Activated CD8-positive, alpha-beta T cell treated with anti-CD3 and anti-CD28 coated beads for 36 hours (primary cell): ENCODE measurements around the gene PDSS2. TPM values are rescaled to one million over a fixed set of nuclear protein-coding genes. Genes with fewer than 3 reads are reported as not detected.
"Not testable (repeated sequence)": the region's sequence is repeated elsewhere in the genome, so short reads cannot be mapped to it uniquely, and the experiment has no call there.

ENCODE experiments used
- ATAC-seq: fragments of 200-7000 bp; cut with Tn5 transposase; one replicate; pipeline ENCODE4 v1.10.0; 2021; ENCODE audit warnings: mild to moderate bottlenecking, moderate library complexity
- CTCF ChIA-PET: fragments of 350-600 bp; sonication (Branson Sonifier 250); formaldehyde crosslinking; loops from one replicate; lab custom pipeline; 2021; ENCODE audit warnings: antibody characterized with exemption; lab: Charles Lee
- POLR2A ChIA-PET: fragments of 350-600 bp; sonication (Branson Sonifier 250); formaldehyde crosslinking; loops from one replicate; lab custom pipeline; 2021; ENCODE audit warnings: antibody characterized with exemption; lab: Charles Lee
- DNase-seq: peaks from one replicate; pipeline ENCODE4 v3.0.0-alpha.2; 2020
- H3K27ac Mint-ChIP-seq: one replicate; pipeline ENCODE4 v1.8.0; 2021; ENCODE audit warnings: mild to moderate bottlenecking, mixed read lengths
- H3K27me3 Mint-ChIP-seq: one replicate; pipeline ENCODE4 v1.8.0; 2021; ENCODE audit warnings: mixed read lengths
- H3K36me3 Mint-ChIP-seq: one replicate; pipeline ENCODE4 v1.8.0; 2021; ENCODE audit warnings: low read depth, mixed read lengths
- H3K4me1 Mint-ChIP-seq: one replicate; pipeline ENCODE4 v1.8.0; 2021; ENCODE audit warnings: low read depth, mixed read lengths
- H3K4me3 Mint-ChIP-seq: one replicate; pipeline ENCODE4 v1.8.0; 2021; ENCODE audit warnings: mild to moderate bottlenecking, moderate library complexity, mixed read lengths
- H3K9me3 Mint-ChIP-seq: one replicate; pipeline ENCODE4 v1.8.0; 2021; ENCODE audit warnings: mixed read lengths
- intact Hi-C: fragments of 100-400 bp; cut with micrococcal nuclease; formaldehyde crosslinking; loops from one replicate; pipeline ENCODE4 v1.10.0; 2022
- total RNA-seq, 2 experiments: library from RNA; stranded (reverse); gene quantifications; one replicate each; pipeline ENCODE4 v1.2.3, GENCODE V29; 2021
- TF ChIP-seq, protein P1 (sequence below): fragments of 200-600 bp; IDR thresholded peaks from one replicate; pipeline ENCODE4 v1.8.0; 2022; ENCODE audit warnings: antibody characterized with exemption, mild to moderate bottlenecking

PDSS2 gene
- total RNA-seq, 2 experiments from 2014 or later: 13.2 to 14.8 TPM

- no peak overlapping the region for H3K4me3 Mint-ChIP-seq
- no peak overlapping the region for H3K27ac Mint-ChIP-seq
- POLR2A ChIA-PET: no interaction called here
- ATAC-seq: no peak
- no peaks in the 10 kb centered on the region for H3K9me3 Mint-ChIP-seq
- H3K27me3 Mint-ChIP-seq: no peaks in the 10 kb centered on the region
- no peaks in the 10 kb centered on the region for H3K36me3 Mint-ChIP-seq
- TF ChIP-seq, protein P1, sequence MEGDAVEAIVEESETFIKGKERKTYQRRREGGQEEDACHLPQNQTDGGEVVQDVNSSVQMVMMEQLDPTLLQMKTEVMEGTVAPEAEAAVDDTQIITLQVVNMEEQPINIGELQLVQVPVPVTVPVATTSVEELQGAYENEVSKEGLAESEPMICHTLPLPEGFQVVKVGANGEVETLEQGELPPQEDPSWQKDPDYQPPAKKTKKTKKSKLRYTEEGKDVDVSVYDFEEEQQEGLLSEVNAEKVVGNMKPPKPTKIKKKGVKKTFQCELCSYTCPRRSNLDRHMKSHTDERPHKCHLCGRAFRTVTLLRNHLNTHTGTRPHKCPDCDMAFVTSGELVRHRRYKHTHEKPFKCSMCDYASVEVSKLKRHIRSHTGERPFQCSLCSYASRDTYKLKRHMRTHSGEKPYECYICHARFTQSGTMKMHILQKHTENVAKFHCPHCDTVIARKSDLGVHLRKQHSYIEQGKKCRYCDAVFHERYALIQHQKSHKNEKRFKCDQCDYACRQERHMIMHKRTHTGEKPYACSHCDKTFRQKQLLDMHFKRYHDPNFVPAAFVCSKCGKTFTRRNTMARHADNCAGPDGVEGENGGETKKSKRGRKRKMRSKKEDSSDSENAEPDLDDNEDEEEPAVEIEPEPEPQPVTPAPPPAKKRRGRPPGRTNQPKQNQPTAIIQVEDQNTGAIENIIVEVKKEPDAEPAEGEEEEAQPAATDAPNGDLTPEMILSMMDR: no peak
- no peak for DNase-seq
- peaks cover 13% of the 10 kb centered on the region for H3K4me1 Mint-ChIP-seq
- CTCF ChIA-PET: interaction anchor here (0.6 to 1.4 kb wide), 2 partner anchors 118 to 145 kb away, joined by 3 to 5 read pairs; no protein-coding TSS in a partner anchor
- intact Hi-C loops: no loop called here
These were observed 23.6 kb downstream of the PDSS2 start for GRCh38 chr6:107435798-107436197.

DNA sequence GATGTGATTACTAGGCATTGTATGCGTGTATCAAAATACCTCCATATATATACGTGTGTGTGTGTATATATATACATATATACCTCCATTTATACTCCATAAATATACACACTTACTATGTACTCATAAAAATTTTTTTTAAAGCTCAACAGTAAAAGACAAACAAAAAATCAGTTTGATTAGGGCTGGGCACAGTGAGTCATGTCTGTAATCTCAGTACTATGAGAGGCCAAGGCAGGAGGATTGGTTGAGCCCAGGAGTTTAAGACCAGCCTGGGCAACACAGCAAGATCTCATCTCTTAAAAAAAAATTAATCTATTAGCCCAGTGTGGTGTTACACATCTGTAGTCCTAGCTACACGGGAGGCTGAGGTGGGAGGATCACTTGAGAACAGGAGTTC lies 24.6 kb downstream of the PDSS2 start:
- POLR2A ChIA-PET: no interaction called here
- no peak for DNase-seq
- Mint-ChIP-seq H3K27me3 (no peaks in the 10 kb centered on the region), H3K36me3 (no peaks in the 10 kb centered on the region), H3K27ac (no peak overlapping the region), H3K9me3 (no peaks in the 10 kb centered on the region), H3K4me1 (peaks cover 13% of the 10 kb centered on the region), H3K4me3 (no peak overlapping the region)
- CTCF ChIA-PET: interaction anchor here (1.4 kb wide), 1 partner anchor 117 kb away, joined by 5 read pairs; no protein-coding TSS in a partner anchor
- intact Hi-C loops: no loop called here
- ATAC-seq: no peak
- TF ChIP-seq, protein P1: no peak

DNA sequence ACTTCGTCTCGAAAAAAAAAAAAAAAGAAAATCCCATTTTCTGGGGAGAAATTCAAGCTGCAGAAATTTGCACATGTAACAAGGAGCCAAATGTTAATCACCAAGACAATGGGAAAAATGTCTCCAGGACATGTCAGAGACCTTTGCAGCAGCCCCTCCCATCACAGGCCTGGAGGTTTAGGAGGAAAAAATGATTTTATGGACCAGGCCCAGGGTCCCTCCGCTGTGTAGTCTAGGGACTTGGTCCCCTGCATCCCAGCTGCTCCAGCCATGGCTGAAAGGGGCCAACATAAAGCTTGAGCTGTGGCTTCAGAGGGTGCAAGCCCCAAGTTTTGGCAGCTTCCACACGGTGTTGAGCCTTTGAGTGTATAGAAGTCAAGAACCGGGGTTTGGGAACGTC lies 33.4 kb downstream of the PDSS2 start:
- Mint-ChIP-seq H3K9me3 (peaks cover 15% of the 10 kb centered on the region), H3K36me3 (peaks cover 30% of the 10 kb centered on the region)
- H3K27me3 Mint-ChIP-seq, DNase-seq, intact Hi-C loops, H3K4me3 Mint-ChIP-seq, H3K27ac Mint-ChIP-seq, CTCF ChIA-PET, H3K4me1 Mint-ChIP-seq, ATAC-seq, POLR2A ChIA-PET: not testable (repeated sequence)

GRCh38 chr6:107423474-107423990 lies 35.8 kb downstream of the PDSS2 start:
- ChIA-PET POLR2A (no interaction called here), CTCF (no interaction called here)
- Mint-ChIP-seq H3K9me3 (peaks cover 14% of the 10 kb centered on the region), H3K36me3 (peaks cover 22% of the 10 kb centered on the region), H3K27ac (no peak overlapping the region), H3K4me1 (peaks cover 4% of the 10 kb centered on the region), H3K27me3 (no peaks in the 10 kb centered on the region), H3K4me3 (no peak overlapping the region)
- TF ChIP-seq, protein P1: no peak
- ATAC-seq: no peak
- intact Hi-C loops: no loop called here
- no peak for DNase-seq

DNA sequence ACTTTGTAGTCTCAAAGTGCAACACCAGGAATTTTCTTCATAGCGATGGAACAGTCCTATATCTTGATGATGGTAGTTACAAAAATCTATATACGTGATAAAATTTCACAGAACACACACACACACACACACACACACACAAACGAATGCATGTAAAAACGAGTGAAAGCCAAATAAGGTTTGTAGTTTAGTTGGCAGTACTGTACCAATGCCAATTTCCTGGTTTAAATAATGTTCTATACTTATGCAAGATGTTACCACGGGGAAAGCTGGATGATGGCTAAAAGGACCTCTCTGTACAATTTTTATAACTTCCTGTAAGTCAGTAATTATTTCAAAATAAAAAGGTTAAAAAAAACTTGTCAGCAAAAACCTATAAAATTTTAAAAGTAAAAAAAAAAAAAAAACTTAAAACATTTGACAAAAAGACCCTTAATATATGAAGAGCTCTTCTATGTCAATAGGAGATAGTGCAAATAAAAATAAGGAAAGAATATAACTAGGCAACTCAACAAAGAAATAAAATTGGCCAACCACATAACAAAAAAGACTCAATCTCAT lies 37.6 kb downstream of the PDSS2 start:
- Mint-ChIP-seq H3K36me3 (peaks cover 16% of the 10 kb centered on the region), H3K4me1 (peaks cover 4% of the 10 kb centered on the region), H3K27me3 (no peaks in the 10 kb centered on the region), H3K9me3 (peaks cover 7% of the 10 kb centered on the region), H3K4me3 (no peak overlapping the region), H3K27ac (no peak overlapping the region)
- intact Hi-C loops: no loop called here
- DNase-seq: no peak
- ChIA-PET CTCF (no interaction called here), POLR2A (no interaction called here)
- TF ChIP-seq, protein P1: no peak
- ATAC-seq: no peak
